Fibroblast of pulmonary artery (primary cell): ENCODE measurements around the gene PSD2.

Source experiments
- DNase-seq: peaks from one replicate; pipeline ENCODE4 v3.0.0-alpha.2; 2010; ENCODE audit warnings: low read depth
- H3K4me3 ChIP-seq: replicated peaks from 2 replicates; pipeline ENCODE4 v1.5.1; 2011; ENCODE audit warnings: low read depth, mild to moderate bottlenecking, control low read depth, low read length, moderate library complexity
- CTCF ChIP-seq: IDR thresholded peaks from 2 replicates; pipeline ENCODE4 v1.5.1; 2011; ENCODE audit warnings: mild to moderate bottlenecking, control low read depth, low read length, inconsistent platforms; ENCODE audit errors: missing control alignments

PSD2 gene

GRCh38 chr5:139808481-139809330 is 13.1 kb downstream of the PSD2 start:
- no peak overlapping the region for H3K4me3 ChIP-seq

GRCh38 chr5:139809331-139809810 is 13.8 kb downstream of the PSD2 start:
- TF ChIP-seq CTCF: no peak
- H3K4me3 ChIP-seq: no peak overlapping the region
- DNase-seq: no peak

More at GRCh38 chr5:139808481-139809330, 13.1 kb downstream of the PSD2 start:
- TF ChIP-seq CTCF: no peak
- peak; percentile 49 for DNase-seq

GRCh38 chr5:139810341-139811273 is 15.0 kb downstream of the PSD2 start:
- no peak overlapping the region for H3K4me3 ChIP-seq
- no peak for TF ChIP-seq CTCF
- no peak for DNase-seq

- no peak for DNase-seq
- H3K4me3 ChIP-seq: no peak overlapping the region
- no peak for TF ChIP-seq CTCF
These were observed 15.6 kb downstream of the PSD2 start for GRCh38 chr5:139811274-139811607.

- no peak overlapping the region for H3K4me3 ChIP-seq
- TF ChIP-seq CTCF: no peak
- DNase-seq: no peak
These were observed 16.7 kb downstream of the PSD2 start for GRCh38 chr5:139812323-139812722.

- H3K4me3 ChIP-seq: no peak overlapping the region
- no peak for TF ChIP-seq CTCF
- DNase-seq: no peak
These were observed 17.5 kb downstream of the PSD2 start for GRCh38 chr5:139812836-139813805.
